Trophoblast cell (in vitro differentiated cells and primary cell): Measurements from ENCODE around the gene DMXL1.

ENCODE experiments used
- DNase-seq, 2 donors: peaks; one replicate each; pipeline ENCODE4 v3.0.0-alpha.2; 2016
- H2AFZ ChIP-seq: 2 replicates; pipeline ENCODE4 v1.6.1; 2013; ENCODE audit warnings: low read length, moderate library complexity, mild to moderate bottlenecking; ENCODE audit not compliant: insufficient read depth, poor library complexity
- H2AK5ac ChIP-seq: 2 replicates; pipeline ENCODE4 v1.6.1; 2013; ENCODE audit warnings: mild to moderate bottlenecking, low read length
- H2BK120ac ChIP-seq: 2 replicates; pipeline ENCODE4 v1.6.1; 2013; ENCODE audit warnings: low read length, mild to moderate bottlenecking, moderate library complexity; ENCODE audit not compliant: insufficient read depth, poor library complexity
- H2BK12ac ChIP-seq: 2 replicates; pipeline ENCODE4 v1.6.1; 2013; ENCODE audit warnings: mild to moderate bottlenecking, low read length, moderate library complexity
- H2BK5ac ChIP-seq: 2 replicates; pipeline ENCODE4 v1.6.1; 2013; ENCODE audit warnings: low read length, low read depth, moderate library complexity, mild to moderate bottlenecking; ENCODE audit not compliant: poor library complexity
- H3K14ac ChIP-seq: 2 replicates; pipeline ENCODE4 v1.6.1; 2013; ENCODE audit warnings: mild to moderate bottlenecking, low read length
- H3K18ac ChIP-seq: 2 replicates; pipeline ENCODE4 v1.6.1; 2013; ENCODE audit warnings: mild to moderate bottlenecking, low read length
- H3K23ac ChIP-seq: 2 replicates; pipeline ENCODE4 v1.6.1; 2013; ENCODE audit warnings: low read length
- H3K27ac ChIP-seq: 2 replicates; pipeline ENCODE4 v1.5.1; 2013; ENCODE audit warnings: low read depth, mild to moderate bottlenecking, inconsistent platforms, low read length, moderate library complexity
- H3K27me3 ChIP-seq: 2 replicates; pipeline ENCODE4 v1.6.1; 2013; ENCODE audit warnings: inconsistent platforms, mild to moderate bottlenecking, low read length, moderate library complexity; ENCODE audit not compliant: insufficient read depth
- H3K36me3 ChIP-seq, 2 experiments: 1 replicate in 1 of 2; 2 replicates in 1 of 2; pipeline ENCODE4 v1.6.1; 2013; ENCODE audit warnings: low read length in 2 of 2, mild to moderate bottlenecking in 2 of 2, moderate library complexity in 1 of 2; ENCODE audit not compliant: insufficient read depth in 2 of 2, control insufficient read depth in 1 of 2
- H3K4ac ChIP-seq: 2 replicates; pipeline ENCODE4 v1.6.1; 2013; ENCODE audit warnings: low read depth, mild to moderate bottlenecking, low read length, moderate library complexity
- H3K4me1 ChIP-seq, 2 experiments: 1 replicate in 1 of 2; 2 replicates in 1 of 2; pipeline ENCODE4 v1.6.1; 2013; ENCODE audit warnings: low read length in 2 of 2, mild to moderate bottlenecking in 2 of 2, moderate library complexity in 1 of 2; ENCODE audit not compliant: insufficient read depth in 2 of 2, control insufficient read depth in 1 of 2
- H3K4me2 ChIP-seq: 2 replicates; pipeline ENCODE4 v1.6.1; 2013; ENCODE audit warnings: inconsistent platforms, mild to moderate bottlenecking, low read length, moderate library complexity
- H3K4me3 ChIP-seq: 2 replicates; pipeline ENCODE4 v1.5.1; 2013; ENCODE audit warnings: mild to moderate bottlenecking, low read depth, low read length, inconsistent platforms
- H3K79me1 ChIP-seq: one replicate; pipeline ENCODE4 v1.6.1; 2013; ENCODE audit warnings: low read length
- H3K79me2 ChIP-seq: 2 replicates; pipeline ENCODE4 v1.6.1; 2013; ENCODE audit warnings: low read length, mild to moderate bottlenecking; ENCODE audit not compliant: control insufficient read depth, insufficient read depth, poor library complexity
- H3K9ac ChIP-seq: 2 replicates; pipeline ENCODE4 v1.6.1; 2013; ENCODE audit warnings: mild to moderate bottlenecking, low read length
- H3K9me3 ChIP-seq: 2 replicates; pipeline ENCODE4 v1.6.1; 2013; ENCODE audit warnings: low read depth, mild to moderate bottlenecking, control low read depth, inconsistent platforms, low read length; ENCODE audit not compliant: insufficient read depth
- H4K12ac ChIP-seq: 2 replicates; pipeline ENCODE4 v1.6.1; 2013; ENCODE audit warnings: low read depth, mild to moderate bottlenecking, low read length, moderate library complexity
- H4K8ac ChIP-seq: 2 replicates; pipeline ENCODE4 v1.6.1; 2013; ENCODE audit warnings: low read depth, mild to moderate bottlenecking, low read length, moderate library complexity
- H4K91ac ChIP-seq: one replicate; pipeline ENCODE4 v1.6.1; 2013; ENCODE audit warnings: low read depth, mild to moderate bottlenecking, low read length, moderate library complexity
- WGBS: extraction: QIAGEN DNeasy Blood & Tissue Kit; methylation state at CpG from one replicate; pipeline ENCODE4 v1.1.7; 2013; ENCODE audit warnings: missing lambda C conversion rate; ENCODE audit not compliant: insufficient read length, insufficient coverage; ENCODE audit errors: extremely low coverage; 5-methylcytosine and 5-hydroxymethylcytosine counted together

DMXL1 gene

DNA sequence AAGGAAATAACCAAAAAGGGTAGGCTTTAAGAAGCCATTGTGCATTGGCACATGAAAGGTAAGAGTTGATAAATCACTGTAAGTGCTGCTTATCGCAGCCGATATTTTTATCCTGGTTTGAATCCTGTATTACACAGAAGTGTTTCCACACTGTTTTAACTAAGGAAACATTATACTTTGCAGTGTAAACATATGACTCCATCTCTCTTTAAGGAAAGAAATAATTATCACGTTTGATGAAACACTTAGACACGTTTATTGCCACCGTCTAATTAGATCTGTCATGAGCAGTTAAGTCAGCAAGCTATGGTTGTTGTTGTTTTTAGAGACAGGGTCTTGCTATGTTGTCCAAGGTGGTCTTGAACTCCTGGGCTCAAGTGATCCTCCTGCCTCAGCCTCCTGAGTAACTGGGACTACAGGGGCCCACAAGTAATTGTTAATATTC lies 199.3 kb downstream of the DMXL1 start:
- Histone ChIP-seq H3K23ac (no peak overlapping the region), H3K27ac (no peak overlapping the region), H3K14ac (no peak overlapping the region), H3K79me1 (peaks cover 27% of the 10 kb centered on the region), H4K12ac (no peak overlapping the region), H3K4me3 (no peak overlapping the region), H3K79me2 (peaks cover 15% of the 10 kb centered on the region), H2BK120ac (no peak overlapping the region), H4K91ac (no peak overlapping the region), H3K4me2 (peak overlapping the region; percentile 21), H3K27me3 (no peaks in the 10 kb centered on the region), H3K9me3 (no peaks in the 10 kb centered on the region), H3K4ac (no peak overlapping the region), H2BK5ac (no peak overlapping the region), H3K36me3 (no peaks in the 10 kb centered on the region), H4K8ac (no peak overlapping the region), H2AFZ (no peak overlapping the region), H2AK5ac (no peak overlapping the region), H3K4me1 (peaks cover 22 to 32% of the 10 kb centered on the region in 2 experiments), H3K18ac (no peak overlapping the region), H2BK12ac (no peak overlapping the region), H3K9ac (no peak overlapping the region)
- no CpG with 5 or more reads among the region's 5 CpGs for WGBS
- no peak for DNase-seq

DNA sequence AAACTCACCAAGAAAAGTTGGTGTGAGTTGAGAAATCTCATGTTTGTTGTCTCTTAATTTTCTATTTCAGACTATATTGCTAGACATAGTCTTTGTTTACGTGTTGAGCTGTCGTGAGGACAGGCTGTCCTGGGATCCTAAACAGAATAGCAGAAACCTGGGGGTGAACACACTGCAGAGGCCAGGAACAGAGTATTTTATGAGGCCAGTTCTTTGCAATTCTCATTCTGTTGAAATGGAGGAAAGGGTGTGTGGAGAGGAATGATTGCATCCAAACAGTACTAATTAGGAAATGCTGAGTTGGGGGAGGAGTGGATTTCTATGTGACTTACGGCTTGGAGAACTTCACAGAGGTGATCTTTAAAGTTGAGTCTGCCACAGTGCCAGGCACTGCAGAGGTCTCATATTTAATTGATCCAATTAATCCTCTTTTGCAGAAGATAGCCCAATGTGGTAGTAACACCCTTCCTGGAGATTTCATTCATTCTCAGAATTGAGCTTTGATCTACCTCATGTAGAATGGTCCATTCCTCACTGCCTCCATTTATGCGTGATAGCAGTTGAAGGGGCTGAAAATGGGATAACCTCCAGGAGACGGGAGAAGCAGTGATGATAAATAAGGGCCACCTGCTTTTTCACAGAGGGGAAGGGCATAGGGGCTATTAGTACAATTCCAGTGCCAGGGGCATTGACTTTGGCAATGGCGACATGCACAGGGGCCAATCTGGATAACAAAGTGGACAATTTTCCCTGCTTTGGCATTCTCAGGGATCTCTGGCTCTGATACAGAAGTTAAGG lies 200.3 kb downstream of the DMXL1 start:
- Histone ChIP-seq H4K8ac (no peak overlapping the region), H3K9me3 (no peaks in the 10 kb centered on the region), H2BK120ac (no peak overlapping the region), H3K4ac (peak overlapping the region; percentile 72), H4K12ac (no peak overlapping the region), H3K4me1 (peaks cover 29 to 38% of the 10 kb centered on the region in 2 experiments), H3K4me3 (no peak overlapping the region), H3K9ac (no peak overlapping the region), H3K4me2 (no peak overlapping the region), H3K79me1 (peaks cover 29% of the 10 kb centered on the region), H3K79me2 (peaks cover 17% of the 10 kb centered on the region), H3K23ac (no peak overlapping the region), H2BK5ac (peak overlapping the region; percentile 26), H3K27ac (peak overlapping the region; percentile 51), H3K27me3 (no peaks in the 10 kb centered on the region), H3K14ac (peak overlapping the region; percentile 50), H3K36me3 (no peaks in the 10 kb centered on the region), H2AFZ (no peak overlapping the region), H3K18ac (peak overlapping the region; percentile 33), H4K91ac (peak overlapping the region; percentile 74), H2BK12ac (peak overlapping the region; percentile 19), H2AK5ac (no peak overlapping the region)
- no CpG with 5 or more reads among the region's 6 CpGs for WGBS
- peak in 1 of 2 donors; percentile 50 for DNase-seq

DNA sequence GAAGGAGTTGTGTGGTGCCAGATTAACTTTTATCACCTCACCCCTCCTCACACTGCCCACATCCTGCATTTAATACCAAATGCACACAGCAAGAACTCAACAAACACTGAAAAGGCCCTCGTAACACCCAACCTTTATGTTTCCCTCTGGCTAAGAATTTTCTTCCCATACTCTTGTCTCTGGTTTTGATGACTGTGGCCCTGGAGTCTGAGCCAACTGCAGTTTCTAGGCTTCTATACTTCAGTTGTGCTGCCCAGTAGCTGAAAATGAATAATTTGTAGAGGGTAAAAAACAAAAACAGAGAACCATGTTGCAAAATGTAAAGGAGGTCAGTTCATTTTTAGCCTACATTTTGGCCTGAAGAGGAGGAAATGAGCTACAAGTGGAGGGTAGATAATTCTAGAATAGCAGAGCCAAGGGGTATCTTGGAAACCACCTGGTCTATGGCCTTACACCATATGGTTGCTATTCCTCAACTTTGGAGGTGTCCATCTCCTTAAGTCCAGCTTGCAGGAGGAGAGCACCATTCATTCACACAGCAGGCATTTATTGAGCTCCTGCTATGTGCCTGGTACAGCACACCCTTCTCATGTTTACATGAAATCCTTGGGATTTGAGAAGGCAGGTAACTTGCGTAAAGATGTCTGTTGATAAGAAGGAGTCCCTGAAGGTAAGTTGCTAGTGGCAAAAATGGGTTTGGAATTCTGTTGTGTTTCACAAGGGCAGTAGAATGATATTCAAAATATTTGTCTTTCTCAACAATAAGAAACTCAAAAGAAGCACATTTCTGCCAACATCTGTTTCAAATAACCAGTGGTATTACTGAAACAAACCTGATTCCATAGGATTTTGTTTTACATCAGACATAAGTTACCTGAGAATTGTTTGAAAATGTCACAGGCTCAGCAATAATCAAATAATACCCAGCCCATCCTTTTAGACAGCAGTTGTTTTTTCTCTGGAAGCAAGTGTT lies 201.2 kb downstream of the DMXL1 start:
- WGBS = no CpG with 5 or more reads among the region's 2 CpGs

DNA sequence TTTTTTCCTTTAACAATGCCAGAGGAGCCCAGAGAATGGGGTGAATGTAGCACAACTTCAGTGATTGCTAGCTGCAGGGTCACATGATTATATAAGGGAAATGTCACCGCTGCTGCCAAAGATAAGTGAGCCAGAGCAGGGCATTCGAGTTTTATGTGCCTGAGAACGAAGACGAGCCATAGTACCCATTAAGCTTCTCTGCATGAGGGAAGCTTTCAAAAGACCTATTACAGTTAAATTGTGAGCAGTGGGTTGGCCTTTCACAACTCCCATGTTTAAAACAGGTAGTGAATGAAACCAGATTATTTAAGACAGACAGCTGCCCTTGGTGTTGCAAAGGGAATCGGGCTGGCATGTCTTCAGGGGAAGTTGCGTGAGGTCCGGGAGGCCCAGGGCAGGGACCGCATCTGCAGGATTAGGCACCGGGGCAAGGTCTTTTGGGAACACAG lies 202.5 kb downstream of the DMXL1 start:
- Histone ChIP-seq H3K4ac (peak overlapping the region; percentile 83), H3K4me1 (peaks cover 29 to 39% of the 10 kb centered on the region in 2 experiments), H3K14ac (peak overlapping the region; percentile 92), H4K91ac (peak overlapping the region; percentile 92), H3K27me3 (no peaks in the 10 kb centered on the region), H3K23ac (no peak overlapping the region), H2AK5ac (peak overlapping the region; percentile 81), H3K4me2 (peak overlapping the region; percentile 46), H4K12ac (no peak overlapping the region), H3K9me3 (no peaks in the 10 kb centered on the region), H2AFZ (no peak overlapping the region), H2BK12ac (peak overlapping the region; percentile 98), H3K36me3 (no peaks in the 10 kb centered on the region), H3K79me1 (peaks cover 28% of the 10 kb centered on the region), H3K9ac (no peak overlapping the region), H2BK120ac (peak overlapping the region; percentile 96), H3K18ac (peak overlapping the region; percentile 91), H3K27ac (peak overlapping the region; percentile 97), H2BK5ac (peak overlapping the region; percentile 81), H3K4me3 (no peak overlapping the region), H3K79me2 (peaks cover 15% of the 10 kb centered on the region), H4K8ac (peak overlapping the region; percentile 85)
- peak in 1 of 2 donors; percentile 55 for DNase-seq
- no CpG with 5 or more reads among the region's 9 CpGs for WGBS

More for the DNA sequence above, 201.2 kb downstream of the DMXL1 start:
- no peak overlapping the region for H2AFZ ChIP-seq
- H3K27me3 ChIP-seq = no peaks in the 10 kb centered on the region
- H3K4me2 ChIP-seq = peak overlapping the region; percentile 20
- H2BK5ac ChIP-seq = peak overlapping the region; percentile 85
- H3K79me1 ChIP-seq = peaks cover 29% of the 10 kb centered on the region
- H3K27ac ChIP-seq = peak overlapping the region; percentile 97
- H3K9ac ChIP-seq = no peak overlapping the region
- H2BK120ac ChIP-seq = peak overlapping the region; percentile 92
- H3K14ac ChIP-seq = peak overlapping the region; percentile 71
- H3K23ac ChIP-seq = no peak overlapping the region
- peak overlapping the region; percentile 84 for H2BK12ac ChIP-seq
- no peak overlapping the region for H2AK5ac ChIP-seq
- H3K9me3 ChIP-seq = no peaks in the 10 kb centered on the region
- peak; percentile 77 to 96 for DNase-seq
- H3K4ac ChIP-seq = peak overlapping the region; percentile 72
- H3K18ac ChIP-seq = peak overlapping the region; percentile 33
- H3K4me1 ChIP-seq = peaks cover 29 to 38% of the 10 kb centered on the region in 2 experiments
- H4K12ac ChIP-seq = no peak overlapping the region
- peak overlapping the region; percentile 35 for H4K8ac ChIP-seq
- no peaks in the 10 kb centered on the region for H3K36me3 ChIP-seq
- H3K4me3 ChIP-seq = no peak overlapping the region
- peak overlapping the region; percentile 90 for H4K91ac ChIP-seq
- peaks cover 17% of the 10 kb centered on the region for H3K79me2 ChIP-seq
